Activated T-cell treated with anti-CD3 and anti-CD28 coated beads, Interleukin-2, amount 50 U/mL, for 4 hours (primary cell): ENCODE data around the gene KCNRG. TPM values are rescaled to one million over a fixed set of nuclear protein-coding genes. Genes with fewer than 3 reads are reported as not detected.

Source experiments
- total RNA-seq, 3 donors: library from RNA; stranded (reverse); gene quantifications; one replicate each; pipeline ENCODE4 v1.2.1, GENCODE V29; 2021

Gene KCNRG
- total RNA-seq, 3 donors from 2014 or later = 0.18 to 0.82 (median 0.42) TPM

Other genes starting within 250 kb of the KCNRG start
- gene KPNA3, start 222.8 kb upstream of the KCNRG start, total RNA-seq = 10 to 100 TPM; 65.1 to 76.3 (median 72.4) TPM
- 1 to 10 TPM; 3.6 to 4.8 (median 4.6) TPM for gene SPRYD7, start 79.1 kb upstream of the KCNRG start, total RNA-seq
- gene TRIM13, start 18.4 kb upstream of the KCNRG start, total RNA-seq = 10 to 100 TPM; 13.7 to 16.8 (median 15.3) TPM